Neural progenitor cell (in vitro differentiated cells): Measurements from ENCODE around the gene SLC6A17. TPM values are rescaled to one million over a fixed set of nuclear protein-coding genes. Genes with fewer than 3 reads are reported as not detected.

ENCODE experiments used
- DNase-seq: peaks from one replicate; pipeline ENCODE4 v3.0.0-alpha.2; 2016; ENCODE audit warnings: low spot score
- H2AFZ ChIP-seq: fragments of 200-600 bp; sonication (generic); replicated peaks from 2 replicates; pipeline ENCODE4 v1.6.1; 2016; ENCODE audit warnings: antibody characterized with exemption
- H3F3A ChIP-seq: fragments of 200-600 bp; sonication (generic); 2 replicates; pipeline ENCODE4 v1.6.1; 2016; ENCODE audit warnings: antibody characterized with exemption, low read depth
- H3K27ac ChIP-seq: fragments of 200-600 bp; sonication (generic); 2 replicates; pipeline ENCODE4 v1.5.1; 2016; ENCODE audit warnings: mild to moderate bottlenecking
- H3K27me3 ChIP-seq: fragments of 200-600 bp; sonication (generic); 2 replicates; pipeline ENCODE4 v1.6.1; 2016; ENCODE audit warnings: mild to moderate bottlenecking, moderate library complexity
- H3K36me3 ChIP-seq: fragments of 200-600 bp; sonication (generic); 2 replicates; pipeline ENCODE4 v1.5.1; 2016
- H3K4me1 ChIP-seq: fragments of 200-600 bp; sonication (generic); 2 replicates; pipeline ENCODE4 v1.6.1; 2016; ENCODE audit warnings: mixed run types
- H3K4me2 ChIP-seq: fragments of 200-600 bp; sonication (generic); 2 replicates; pipeline ENCODE4 v1.6.1; 2016
- H3K4me3 ChIP-seq: fragments of 200-600 bp; sonication (generic); 2 replicates; pipeline ENCODE4 v1.5.1; 2016
- H3K79me2 ChIP-seq: fragments of 200-600 bp; sonication (generic); 2 replicates; pipeline ENCODE4 v1.6.1; 2016; ENCODE audit warnings: low read depth
- H3K9ac ChIP-seq: fragments of 200-600 bp; sonication (generic); 2 replicates; pipeline ENCODE4 v1.6.1; 2016
- H3K9me3 ChIP-seq: fragments of 200-600 bp; sonication (generic); 2 replicates; pipeline ENCODE4 v1.5.1; 2016; ENCODE audit warnings: low read depth
- H4K20me1 ChIP-seq: fragments of 200-600 bp; sonication (generic); 2 replicates; pipeline ENCODE4 v1.6.1; 2016; ENCODE audit warnings: low read depth
- H3K27ac Mint-ChIP-seq: 3 replicates; pipeline ENCODE4 v1.8.0; 2021; ENCODE audit warnings: mixed read lengths
- H3K27me3 Mint-ChIP-seq: 2 replicates; pipeline ENCODE4 v1.8.0; 2022; ENCODE audit warnings: low read depth, mild to moderate bottlenecking, inconsistent platforms, moderate library complexity, mixed read lengths; ENCODE audit not compliant: insufficient read depth
- H3K36me3 Mint-ChIP-seq: 3 replicates; pipeline ENCODE4 v1.8.0; 2021; ENCODE audit warnings: mixed read lengths
- H3K4me1 Mint-ChIP-seq: 3 replicates; pipeline ENCODE4 v1.8.0; 2021; ENCODE audit warnings: mixed read lengths
- H3K4me3 Mint-ChIP-seq: 3 replicates; pipeline ENCODE4 v1.8.0; 2021; ENCODE audit warnings: mild to moderate bottlenecking, moderate library complexity, mixed read lengths
- H3K9me3 Mint-ChIP-seq: 3 replicates; pipeline ENCODE4 v1.8.0; 2020; ENCODE audit warnings: mixed read lengths
- EZH2 ChIP-seq: fragments of 200-600 bp; sonication (generic); IDR thresholded peaks from 2 replicates; pipeline ENCODE4 v1.6.1; 2017; ENCODE audit warnings: antibody characterized with exemption, mild to moderate bottlenecking, moderate library complexity
- EZH2phosphoT487 ChIP-seq: fragments of 200-600 bp; sonication (generic); IDR thresholded peaks from 2 replicates; pipeline ENCODE4 v1.6.1; 2017; ENCODE audit warnings: antibody characterized with exemption
- total RNA-seq: library from RNA; depleted of rRNA; stranded (reverse); fragments of >200 nt; gene quantifications from 2 replicates; pipeline ENCODE4 v1.2.3, GENCODE V29; 2015; ENCODE audit warnings: low replicate concordance
- TF ChIP-seq, protein P1 (sequence below): fragments of 200-600 bp; sonication (generic); IDR thresholded peaks from 2 replicates; pipeline ENCODE4 v1.5.1; 2017; ENCODE audit warnings: antibody characterized with exemption, mild to moderate bottlenecking

Gene SLC6A17
- total RNA-seq, 1 donor from 2014 or later = not detected

DNA sequence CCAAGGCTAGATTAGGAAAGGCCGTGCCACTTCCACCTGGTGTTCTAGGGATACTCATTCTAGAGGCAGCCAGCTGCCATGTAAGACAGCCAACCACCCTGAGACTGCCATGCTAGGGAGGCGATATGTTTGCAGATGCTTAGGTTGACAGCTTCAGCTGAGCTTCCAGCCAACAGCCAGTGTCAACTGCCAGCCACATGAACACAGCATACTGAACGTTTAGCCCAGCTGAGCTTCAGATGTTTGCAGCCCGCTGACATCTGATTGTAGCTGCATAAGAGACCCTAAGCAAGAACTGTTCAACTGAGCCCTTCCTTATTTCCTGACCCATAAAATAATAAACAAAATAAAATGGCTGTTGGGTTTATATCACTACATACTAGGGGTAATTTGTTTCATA lies 54.9 kb downstream of the SLC6A17 start:
- H3K4me1 Mint-ChIP-seq = peaks cover 13% of the 10 kb centered on the region
- H3K36me3 Mint-ChIP-seq = no peaks in the 10 kb centered on the region
- peaks cover 11% of the 10 kb centered on the region for H3K27me3 Mint-ChIP-seq

DNA sequence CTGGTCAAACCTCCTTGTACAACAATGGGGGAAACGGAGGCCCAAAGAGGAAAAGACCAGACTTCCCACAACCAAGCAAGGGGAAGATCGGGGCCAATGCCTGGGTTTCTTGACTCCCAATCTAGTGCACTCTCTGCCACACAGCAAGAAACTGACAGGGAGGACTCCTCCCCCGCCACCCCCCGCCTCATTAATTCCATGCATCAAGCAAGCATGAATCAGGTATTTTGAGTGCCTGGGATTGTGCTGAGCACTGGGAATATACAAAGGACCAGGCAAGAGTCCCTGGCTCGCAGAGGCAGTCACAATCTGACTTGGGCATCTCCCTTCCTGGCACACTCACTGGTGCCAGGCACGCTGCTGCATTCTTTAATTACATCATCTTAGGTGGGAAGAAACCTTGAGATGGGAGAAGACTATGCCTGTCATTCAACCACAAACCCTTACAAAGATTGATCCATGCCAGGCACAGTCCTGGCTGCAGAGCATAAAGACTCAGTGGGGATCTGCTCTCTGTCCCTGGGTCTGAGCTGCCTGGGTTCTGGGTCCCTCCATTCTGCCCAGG lies 55.4 kb downstream of the SLC6A17 start:
- H4K20me1 ChIP-seq = no peaks in the 10 kb centered on the region
- Mint-ChIP-seq H3K36me3 (no peaks in the 10 kb centered on the region), H3K9me3 (no peaks in the 10 kb centered on the region), H3K4me3 (no peak overlapping the region), H3K4me1 (peaks cover 13% of the 10 kb centered on the region), H3K27me3 (peaks cover 9% of the 10 kb centered on the region), H3K27ac (no peak overlapping the region)
- H3K36me3 ChIP-seq = no peaks in the 10 kb centered on the region
- H3K27me3 ChIP-seq = peaks cover 19% of the 10 kb centered on the region
- H3F3A ChIP-seq = peaks cover 21% of the 10 kb centered on the region
- no peak overlapping the region for H3K4me3 ChIP-seq
- H3K79me2 ChIP-seq = no peaks in the 10 kb centered on the region
- no peak overlapping the region for H3K4me2 ChIP-seq
- no peak overlapping the region for H2AFZ ChIP-seq
- no peak overlapping the region for H3K27ac ChIP-seq
- no peak overlapping the region for H3K9ac ChIP-seq
- DNase-seq = no peak
- TF ChIP-seq EZH2phosphoT487 (no peak), EZH2 (no peak)
- TF ChIP-seq, protein P1, sequence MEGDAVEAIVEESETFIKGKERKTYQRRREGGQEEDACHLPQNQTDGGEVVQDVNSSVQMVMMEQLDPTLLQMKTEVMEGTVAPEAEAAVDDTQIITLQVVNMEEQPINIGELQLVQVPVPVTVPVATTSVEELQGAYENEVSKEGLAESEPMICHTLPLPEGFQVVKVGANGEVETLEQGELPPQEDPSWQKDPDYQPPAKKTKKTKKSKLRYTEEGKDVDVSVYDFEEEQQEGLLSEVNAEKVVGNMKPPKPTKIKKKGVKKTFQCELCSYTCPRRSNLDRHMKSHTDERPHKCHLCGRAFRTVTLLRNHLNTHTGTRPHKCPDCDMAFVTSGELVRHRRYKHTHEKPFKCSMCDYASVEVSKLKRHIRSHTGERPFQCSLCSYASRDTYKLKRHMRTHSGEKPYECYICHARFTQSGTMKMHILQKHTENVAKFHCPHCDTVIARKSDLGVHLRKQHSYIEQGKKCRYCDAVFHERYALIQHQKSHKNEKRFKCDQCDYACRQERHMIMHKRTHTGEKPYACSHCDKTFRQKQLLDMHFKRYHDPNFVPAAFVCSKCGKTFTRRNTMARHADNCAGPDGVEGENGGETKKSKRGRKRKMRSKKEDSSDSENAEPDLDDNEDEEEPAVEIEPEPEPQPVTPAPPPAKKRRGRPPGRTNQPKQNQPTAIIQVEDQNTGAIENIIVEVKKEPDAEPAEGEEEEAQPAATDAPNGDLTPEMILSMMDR = no peak
- peaks cover 8% of the 10 kb centered on the region for H3K4me1 ChIP-seq
- H3K9me3 ChIP-seq = no peaks in the 10 kb centered on the region

More for the DNA sequence above, 54.9 kb downstream of the SLC6A17 start:
- no peak overlapping the region for H2AFZ ChIP-seq
- no peaks in the 10 kb centered on the region for H4K20me1 ChIP-seq
- Mint-ChIP-seq H3K9me3 (no peaks in the 10 kb centered on the region), H3K27ac (no peak overlapping the region), H3K4me3 (no peak overlapping the region)
- no peak overlapping the region for H3K4me3 ChIP-seq
- no peaks in the 10 kb centered on the region for H3K9me3 ChIP-seq
- peaks cover 14% of the 10 kb centered on the region for H3K27me3 ChIP-seq
- DNase-seq = no peak
- no peak overlapping the region for H3K4me2 ChIP-seq
- H3K9ac ChIP-seq = no peak overlapping the region
- H3K36me3 ChIP-seq = no peaks in the 10 kb centered on the region
- no peak overlapping the region for H3K27ac ChIP-seq
- TF ChIP-seq EZH2phosphoT487 (no peak), EZH2 (no peak)
- TF ChIP-seq, protein P1 = no peak
- H3F3A ChIP-seq = peaks cover 16% of the 10 kb centered on the region
- H3K79me2 ChIP-seq = no peaks in the 10 kb centered on the region
- H3K4me1 ChIP-seq = peaks cover 8% of the 10 kb centered on the region

DNA sequence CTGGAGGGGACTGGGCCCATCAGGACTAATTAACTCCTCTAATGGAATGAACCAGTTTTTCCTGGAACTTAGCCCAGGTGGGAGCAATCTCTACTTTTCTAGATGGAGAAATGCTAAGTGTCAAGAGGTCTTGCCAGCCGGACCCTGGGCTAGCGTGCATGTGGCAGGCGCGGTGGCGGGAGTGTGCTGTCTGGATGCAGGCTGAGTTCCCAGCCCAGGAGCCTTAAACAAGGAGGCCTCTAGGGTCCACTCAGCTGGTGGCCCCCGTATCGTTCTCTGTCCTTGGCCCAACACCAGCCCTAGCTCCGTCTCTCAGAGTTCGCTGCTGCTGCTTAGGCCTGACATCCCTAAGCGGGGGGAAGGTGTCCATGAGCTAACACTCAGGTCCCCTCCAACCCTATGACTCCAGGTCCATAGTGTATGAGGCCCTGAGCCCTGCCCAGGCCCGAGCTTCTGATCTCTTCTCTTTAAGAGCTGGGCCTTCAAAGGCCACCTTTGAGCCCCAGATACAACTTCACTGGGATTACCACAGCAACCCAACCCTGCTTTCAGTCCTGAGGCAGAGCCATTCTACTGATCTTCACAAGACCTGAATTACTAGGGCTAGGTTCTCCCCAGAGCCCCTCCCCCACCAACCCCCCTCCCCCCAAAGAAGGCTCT lies 56.1 kb downstream of the SLC6A17 start:
- Mint-ChIP-seq H3K4me3 (no peak overlapping the region), H3K9me3 (no peaks in the 10 kb centered on the region), H3K4me1 (peaks cover 14% of the 10 kb centered on the region), H3K36me3 (no peaks in the 10 kb centered on the region), H3K27me3 (peaks cover 12% of the 10 kb centered on the region), H3K27ac (no peak overlapping the region)
- H3K36me3 ChIP-seq = no peaks in the 10 kb centered on the region
- no peaks in the 10 kb centered on the region for H3K9me3 ChIP-seq
- no peak overlapping the region for H2AFZ ChIP-seq
- TF ChIP-seq EZH2 (no peak), EZH2phosphoT487 (no peak)
- TF ChIP-seq, protein P1 = no peak
- H3K27ac ChIP-seq = no peak overlapping the region
- no peak for DNase-seq
- H4K20me1 ChIP-seq = peaks cover 2% of the 10 kb centered on the region
- no peak overlapping the region for H3K9ac ChIP-seq
- H3K4me1 ChIP-seq = peaks cover 8% of the 10 kb centered on the region
- no peak overlapping the region for H3K4me3 ChIP-seq
- peaks cover 26% of the 10 kb centered on the region for H3K27me3 ChIP-seq
- H3K4me2 ChIP-seq = no peak overlapping the region
- H3F3A ChIP-seq = peaks cover 27% of the 10 kb centered on the region
- no peaks in the 10 kb centered on the region for H3K79me2 ChIP-seq
